ENCODE data around the gene PROB1.
"Not testable (repeated sequence)": the region's sequence is repeated elsewhere in the genome, so short reads cannot be mapped to it uniquely, and the experiment has no call there.

PROB1 gene

GRCh38 chr5:139377226-139377625, 17.7 kb downstream of the PROB1 start:
- no peak for DNase-seq

- DNase-seq = no peak
Measured at GRCh38 chr5:139376364-139376763, 18.5 kb downstream of the PROB1 start.

GRCh38 chr5:139374909-139375308, 20.0 kb downstream of the PROB1 start:
- no peak for DNase-seq

- DNase-seq = no peak
Measured at GRCh38 chr5:139371482-139372435, 23.1 kb downstream of the PROB1 start.

- no peak for DNase-seq
Measured at GRCh38 chr5:139369181-139369580, 25.7 kb downstream of the PROB1 start.

- no peak for DNase-seq
Measured at GRCh38 chr5:139368613-139369012, 26.3 kb downstream of the PROB1 start.

GRCh38 chr5:139364466-139364865, 30.4 kb downstream of the PROB1 start:
- no peak for DNase-seq

GRCh38 chr5:139363937-139364336, 31.0 kb downstream of the PROB1 start:
- DNase-seq = no peak

GRCh38 chr5:139361835-139362429, 33.0 kb downstream of the PROB1 start:
- DNase-seq = no peak

GRCh38 chr5:139360384-139360783, 34.5 kb downstream of the PROB1 start:
- DNase-seq = no peak

GRCh38 chr5:139358064-139358463, 36.8 kb downstream of the PROB1 start:
- DNase-seq = no peak

- DNase-seq = not testable (repeated sequence)
Measured at GRCh38 chr5:139355900-139356299, 39.0 kb downstream of the PROB1 start.

GRCh38 chr5:139354186-139354585, 40.7 kb downstream of the PROB1 start:
- DNase-seq = no peak

GRCh38 chr5:139347863-139348262, 47.0 kb downstream of the PROB1 start:
- not testable (repeated sequence) for DNase-seq

- DNase-seq = not testable (repeated sequence)
Measured at GRCh38 chr5:139345442-139345841, 49.5 kb downstream of the PROB1 start.

GRCh38 chr5:139344177-139344576, 50.7 kb downstream of the PROB1 start:
- no peak for DNase-seq

- DNase-seq = no peak
Measured at GRCh38 chr5:139343476-139343875, 51.4 kb downstream of the PROB1 start.

- no peak for DNase-seq
Measured at GRCh38 chr5:139342423-139342723, 52.5 kb downstream of the PROB1 start.

- DNase-seq = peak; percentile 98
Measured at GRCh38 chr5:139341689-139342422, 53.0 kb downstream of the PROB1 start, which contains the start of gene PAIP2. Gene PAIP2 (plus strand): TSS chr5:139341854. CDS start chr5:139363785, 21,931 bp downstream.

GRCh38 chr5:139341187-139341688, 53.7 kb downstream of the PROB1 start:
- no peak for DNase-seq

Measured in left hindlimb (tissue), 1 donor.